NCI-H1092 treated with DMSO at 0.1 percent for 48 hours (cell line): ENCODE data around the gene COX7C.
"Not testable (repeated sequence)": the region's sequence is repeated elsewhere in the genome, so short reads cannot be mapped to it uniquely, and the experiment has no call there.

ENCODE experiments used
- DNase-seq: peaks from one replicate; lab custom pipeline; 2025; lab: John Stamatoyannopoulos, UW

COX7C gene, protein sequence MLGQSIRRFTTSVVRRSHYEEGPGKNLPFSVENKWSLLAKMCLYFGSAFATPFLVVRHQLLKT

DNA sequence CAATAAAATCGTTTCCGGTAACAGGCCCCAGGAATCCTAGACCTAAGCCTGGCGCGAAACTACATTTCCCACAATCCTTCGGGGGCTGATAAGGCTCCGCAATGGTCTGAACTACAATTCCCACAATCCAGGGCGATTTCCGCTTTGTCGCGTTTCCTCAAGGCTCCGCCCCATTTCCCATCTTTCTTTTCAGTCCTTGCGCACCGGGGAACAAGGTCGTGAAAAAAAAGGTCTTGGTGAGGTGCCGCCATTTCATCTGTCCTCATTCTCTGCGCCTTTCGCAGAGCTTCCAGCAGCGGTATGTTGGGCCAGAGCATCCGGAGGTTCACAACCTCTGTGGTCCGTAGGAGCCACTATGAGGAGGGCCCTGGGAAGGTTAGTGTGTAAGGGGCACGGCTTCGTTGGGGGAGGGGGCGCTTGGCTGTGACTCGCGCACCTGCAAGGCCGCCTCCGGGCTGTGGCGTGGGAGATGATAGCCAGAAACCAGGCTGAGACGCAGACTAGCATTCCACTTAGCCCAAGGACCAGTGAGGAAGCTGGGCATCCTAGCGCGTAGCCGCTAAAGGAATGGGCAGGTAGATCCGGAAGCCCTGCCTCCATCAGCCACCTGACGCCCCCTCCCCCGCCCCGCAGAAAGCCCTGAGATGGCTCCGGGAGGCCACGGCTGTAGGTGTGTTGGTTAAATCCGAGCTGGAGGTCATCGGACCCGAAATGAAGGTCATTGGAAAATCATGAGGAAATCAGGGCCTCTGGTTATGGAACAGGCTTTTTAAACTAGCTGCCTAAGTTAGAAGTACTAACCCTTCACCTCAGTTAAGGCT is at the start of gene COX7C:
TSS of gene COX7C (plus strand) at position 186 of the 821 bp plus-strand sequence. CDS start at position 301, 115 bp downstream.
- peak; percentile 92 for DNase-seq

DNA sequence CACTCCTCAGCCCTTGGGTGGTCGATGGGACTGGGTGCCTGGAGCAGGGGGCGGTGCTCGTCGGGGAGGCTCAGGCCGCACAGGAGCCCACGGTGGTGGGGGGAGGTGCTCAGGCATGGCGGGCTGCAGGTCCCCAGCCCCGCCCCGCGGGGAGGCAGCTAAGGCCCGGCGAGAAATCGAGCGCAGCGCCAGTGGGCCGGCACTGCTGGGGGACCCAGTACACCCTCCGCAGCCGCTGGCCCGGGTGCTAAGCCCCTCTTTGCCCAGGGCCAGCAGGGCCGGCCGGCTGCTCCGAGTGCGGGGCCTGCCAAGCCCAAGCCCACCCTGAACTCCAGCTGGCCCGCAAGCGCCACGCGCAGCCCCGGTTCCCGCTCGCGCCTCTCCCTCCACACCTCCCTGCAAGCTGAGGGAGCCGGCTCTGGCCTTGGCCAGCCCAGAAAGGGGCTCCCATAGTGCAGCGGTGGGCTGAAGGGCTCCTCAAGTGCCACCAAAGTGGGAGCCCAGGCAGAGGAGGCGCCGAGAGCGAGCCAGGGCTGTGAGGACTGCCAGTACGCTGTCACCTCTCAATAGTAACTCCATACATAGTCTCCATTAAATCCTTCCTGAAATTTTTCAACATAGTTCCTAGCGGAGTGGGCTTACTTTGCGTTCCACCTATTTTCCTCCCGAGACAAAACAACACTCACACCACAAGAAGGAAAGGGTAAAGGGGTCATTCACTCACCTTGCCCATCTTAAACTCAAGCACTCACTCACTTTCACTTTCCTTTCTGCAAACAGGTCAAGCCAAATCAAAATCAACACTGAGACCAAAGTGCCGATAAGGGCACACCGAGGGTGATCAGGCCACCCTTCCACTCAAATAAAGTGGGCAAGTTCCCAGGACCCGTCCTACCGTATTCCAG is 48.0 kb upstream of the COX7C start:
- DNase-seq, result not testable (repeated sequence)

DNA sequence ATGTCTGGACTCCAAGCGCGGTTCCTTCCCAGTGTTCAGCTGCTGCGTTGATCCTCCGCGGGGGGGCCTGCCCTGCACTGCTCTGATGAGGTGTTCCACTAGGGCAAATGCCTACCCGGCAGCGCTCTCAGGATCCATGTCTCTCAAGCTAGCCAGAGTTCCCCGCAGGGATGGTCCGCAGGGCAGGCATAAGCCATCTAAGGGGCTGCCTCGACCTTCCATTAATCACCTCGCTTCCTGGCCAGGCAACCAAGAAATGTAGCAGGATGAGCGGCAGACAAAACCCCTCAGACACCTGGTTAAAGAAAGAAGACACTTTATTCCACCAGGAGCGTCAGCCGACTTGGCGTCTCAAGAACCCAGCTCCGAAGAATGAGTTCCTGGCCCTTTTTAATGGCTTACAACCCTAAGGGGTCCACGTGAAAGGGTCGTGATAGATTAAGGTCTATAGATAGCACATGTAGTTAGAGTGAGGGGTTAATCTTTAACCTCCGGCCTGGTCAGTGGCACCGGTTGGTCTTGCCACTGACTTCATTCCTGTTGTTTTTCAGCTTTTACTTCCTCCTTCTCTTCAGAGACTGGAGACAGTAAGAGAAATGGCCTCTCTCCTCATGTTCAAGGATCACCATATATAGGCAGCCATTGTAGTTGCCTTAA is 47.2 kb upstream of the COX7C start:
- no peak for DNase-seq

DNA sequence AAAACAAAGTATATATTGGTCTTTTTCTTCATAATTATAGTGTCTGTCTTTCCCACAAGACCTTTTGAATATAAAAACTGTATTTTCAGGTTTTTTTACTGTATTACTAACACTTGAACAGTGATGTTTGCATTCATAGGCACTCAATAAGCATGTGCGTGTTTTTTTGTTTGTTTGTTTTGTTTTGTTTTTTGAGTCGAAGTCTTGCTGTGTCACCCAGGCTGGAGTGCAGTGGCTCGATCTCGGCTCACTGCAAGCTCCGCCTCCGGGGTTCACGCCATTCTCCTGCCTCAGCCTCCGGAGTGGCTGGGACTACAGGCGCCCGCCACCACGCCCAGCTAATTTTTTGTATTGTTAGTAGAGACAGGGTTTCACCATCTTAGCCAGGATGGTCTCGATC is 46.6 kb upstream of the COX7C start:
- DNase-seq, result not testable (repeated sequence)

DNA sequence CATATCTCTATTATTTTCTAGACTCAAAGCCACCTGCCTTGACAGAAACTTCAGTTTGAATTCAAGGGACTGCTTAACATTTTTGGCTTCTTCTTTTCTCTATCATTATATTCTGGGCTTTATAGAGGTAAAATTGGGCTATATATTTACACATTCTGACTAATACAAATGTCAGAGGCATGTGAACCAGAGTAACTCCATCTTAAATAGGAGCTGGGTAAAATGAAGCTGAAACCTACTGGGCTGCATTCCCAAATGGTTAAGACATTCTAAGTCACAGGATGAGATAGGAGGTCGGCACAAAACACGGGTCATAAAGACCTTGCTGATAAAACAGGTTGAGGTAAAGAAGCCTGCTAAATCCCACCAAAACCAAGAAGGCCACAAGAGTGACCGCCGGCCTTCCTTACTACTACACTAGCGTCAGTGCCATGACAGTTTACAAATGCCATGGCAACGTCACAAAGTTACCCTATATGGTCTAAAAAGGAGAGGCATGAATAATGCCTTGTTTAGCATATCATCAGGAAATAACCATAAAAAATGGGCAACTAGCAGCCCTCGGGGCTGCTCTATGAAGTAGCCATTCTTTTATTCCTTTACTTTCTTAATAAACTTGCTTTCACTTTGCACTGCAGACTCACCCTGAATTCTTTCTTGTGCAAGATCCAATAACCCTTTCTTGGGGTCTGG is 44.8 kb upstream of the COX7C start:
- DNase-seq, result no peak

DNA sequence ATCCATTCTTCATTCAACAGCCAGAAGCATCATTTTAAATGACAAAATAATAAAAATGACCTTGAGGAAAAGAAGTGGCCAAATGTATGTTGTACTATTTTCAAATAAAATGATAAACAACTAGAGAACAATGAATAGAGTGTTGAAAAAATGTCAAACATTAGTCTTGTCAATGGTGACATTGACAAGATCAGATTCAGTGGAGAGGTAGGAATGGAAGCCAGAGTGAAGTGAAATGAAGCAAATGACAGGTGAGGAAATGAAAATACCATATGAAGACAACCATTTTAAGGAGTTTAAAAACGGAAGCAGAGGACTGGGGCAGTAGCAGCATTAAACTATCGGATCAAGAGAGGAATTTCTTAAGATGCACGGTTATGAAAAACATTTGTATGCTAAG is 38.2 kb upstream of the COX7C start:
- no peak for DNase-seq

DNA sequence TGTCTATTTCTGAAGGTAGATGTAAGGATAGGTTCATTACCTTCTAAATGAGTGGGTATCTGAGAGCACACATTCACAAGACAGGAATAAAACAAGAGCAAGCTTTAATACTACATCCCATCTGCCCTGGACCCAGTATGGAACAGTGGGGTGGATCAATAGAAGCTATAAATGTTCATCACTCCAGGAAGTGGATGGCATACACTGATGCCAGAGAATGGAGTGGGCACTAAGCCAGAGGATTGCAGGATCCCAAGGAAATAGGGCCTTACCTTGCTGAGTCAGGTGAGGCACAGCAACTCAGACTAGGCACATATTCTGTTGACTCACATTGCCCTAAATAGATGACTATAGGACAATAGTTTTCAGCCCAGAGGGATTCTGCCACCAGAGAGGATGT is 21.3 kb upstream of the COX7C start:
- DNase-seq, result no peak

DNA sequence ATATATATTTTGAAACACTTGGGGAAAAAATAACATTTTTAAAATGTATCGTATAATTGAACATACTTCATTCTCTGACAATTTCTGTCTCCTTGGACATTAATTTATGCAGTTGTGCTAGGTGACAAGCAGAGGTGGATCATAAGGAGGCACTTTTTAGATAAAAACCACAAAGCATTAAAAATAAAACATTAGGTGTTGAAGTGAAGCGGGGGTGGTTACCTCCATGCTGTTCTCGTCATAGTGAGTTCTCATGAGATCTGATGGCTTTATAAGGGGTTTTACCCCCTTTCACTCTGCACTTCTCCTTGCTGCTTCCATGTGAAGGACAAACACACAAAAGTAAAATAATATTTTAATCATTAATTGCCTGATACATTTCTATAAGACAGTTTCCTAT is 11.9 kb upstream of the COX7C start:
- DNase-seq, result no peak

DNA sequence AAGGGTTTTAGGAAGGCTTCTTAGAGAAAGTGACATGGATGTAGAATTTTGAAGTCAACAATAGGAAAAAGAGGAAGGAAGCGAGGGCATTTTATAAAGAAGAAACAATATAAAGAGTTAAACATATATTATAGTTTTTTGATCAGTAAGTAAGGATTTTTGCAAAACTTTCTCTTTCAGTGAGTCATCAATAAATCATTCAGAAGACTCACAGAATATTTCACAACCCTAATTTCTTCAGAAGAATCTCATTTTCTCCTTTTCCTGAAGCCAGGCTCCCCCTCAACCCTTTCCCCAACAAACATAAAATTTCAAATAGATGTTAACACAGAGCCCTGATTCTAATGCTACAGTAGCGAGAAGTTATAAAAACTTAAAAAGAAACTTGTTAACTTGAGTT is 4.3 kb upstream of the COX7C start:
- no peak for DNase-seq

DNA sequence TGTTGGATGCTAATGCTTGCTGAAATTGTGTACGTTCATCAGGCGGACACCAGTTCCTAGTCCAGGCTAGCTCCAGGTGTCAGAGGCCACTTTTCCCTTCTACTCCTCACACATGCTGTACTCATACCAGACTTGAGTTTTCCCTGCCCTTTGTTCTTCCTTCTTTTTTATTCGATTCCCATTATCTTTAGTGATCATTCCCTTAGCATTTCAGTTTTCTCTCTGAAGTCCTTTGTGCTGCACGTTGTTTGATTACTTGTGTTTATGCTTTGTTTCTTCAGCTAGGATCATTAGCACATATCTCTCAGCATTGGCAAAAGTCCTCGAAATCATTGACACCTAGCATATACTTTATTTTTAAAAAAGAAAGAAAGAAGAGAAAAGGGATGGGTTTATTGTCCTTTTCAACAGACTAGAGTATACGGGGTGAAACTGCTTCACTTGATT is 409 bp upstream of the COX7C start:
- DNase-seq, result no peak

DNA sequence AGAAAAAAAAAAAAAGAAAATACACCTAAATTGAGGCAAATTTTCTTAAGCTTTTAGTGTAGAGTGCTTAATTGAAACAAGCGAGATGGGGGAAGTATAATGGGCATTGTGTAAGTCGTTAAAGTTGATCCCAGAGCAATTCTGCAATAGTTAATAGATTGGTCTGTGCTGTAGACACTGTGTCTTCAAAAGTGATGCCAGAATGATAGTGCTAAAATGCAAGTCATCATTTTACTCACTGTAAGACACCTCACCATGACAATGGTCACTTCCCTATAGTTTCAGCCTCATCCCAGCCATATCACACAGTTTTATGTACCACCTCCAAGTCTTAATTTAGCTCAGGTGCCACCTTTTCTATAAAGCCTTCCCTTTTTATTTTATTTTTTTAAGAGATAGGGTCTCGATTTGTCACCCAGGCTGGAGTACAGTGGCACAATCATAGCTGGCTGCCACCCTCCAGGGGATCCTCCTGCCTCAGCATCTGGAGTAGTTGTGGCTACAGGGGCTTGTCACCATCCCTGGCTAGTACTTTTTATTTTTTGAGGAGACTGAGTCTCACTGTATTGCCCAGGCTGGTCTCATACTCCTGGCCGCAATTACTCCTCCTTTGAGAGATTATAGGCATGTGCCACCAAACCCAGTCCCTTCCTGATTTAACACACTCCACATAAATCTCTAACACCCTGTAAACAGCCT is 6.2 kb downstream of the COX7C start:
- no peak for DNase-seq

DNA sequence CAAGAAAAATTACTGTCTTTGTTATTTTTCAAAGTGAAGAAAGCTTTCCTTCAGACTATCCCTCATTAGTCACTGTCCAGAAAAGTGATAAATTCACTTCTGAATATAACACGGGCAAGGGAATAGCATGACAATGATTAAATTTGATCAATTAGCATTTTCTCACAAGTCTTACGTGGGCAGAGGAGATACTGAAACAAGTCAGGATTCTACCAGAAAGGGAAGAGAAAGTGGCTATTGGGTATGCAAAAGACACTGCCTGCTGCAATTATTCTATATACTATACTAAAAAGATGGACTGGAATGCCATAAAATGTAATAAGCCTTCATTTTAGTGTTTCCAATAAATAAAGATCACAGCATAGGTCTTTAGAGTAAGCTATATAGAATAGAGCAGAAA is 7.4 kb downstream of the COX7C start:
- DNase-seq, result no peak

DNA sequence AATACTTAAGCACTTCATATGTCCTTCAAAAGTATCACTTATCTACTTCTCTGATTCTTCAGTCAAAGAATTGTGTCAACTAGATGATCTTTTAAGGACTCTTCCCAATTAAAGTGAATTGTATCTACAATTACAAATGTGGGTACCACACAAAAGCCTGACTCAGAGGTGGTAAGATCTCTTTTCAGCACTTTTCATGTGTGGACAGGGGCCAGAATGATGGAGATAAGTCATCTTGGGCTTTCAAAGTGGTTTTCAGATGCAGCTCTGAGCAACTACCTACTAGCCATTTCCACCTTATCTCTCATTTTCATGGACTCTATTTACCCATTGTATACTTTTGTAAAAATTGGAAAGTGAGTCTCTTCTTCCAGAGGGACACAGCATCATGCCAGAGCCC is 8.4 kb downstream of the COX7C start:
- DNase-seq, result no peak

DNA sequence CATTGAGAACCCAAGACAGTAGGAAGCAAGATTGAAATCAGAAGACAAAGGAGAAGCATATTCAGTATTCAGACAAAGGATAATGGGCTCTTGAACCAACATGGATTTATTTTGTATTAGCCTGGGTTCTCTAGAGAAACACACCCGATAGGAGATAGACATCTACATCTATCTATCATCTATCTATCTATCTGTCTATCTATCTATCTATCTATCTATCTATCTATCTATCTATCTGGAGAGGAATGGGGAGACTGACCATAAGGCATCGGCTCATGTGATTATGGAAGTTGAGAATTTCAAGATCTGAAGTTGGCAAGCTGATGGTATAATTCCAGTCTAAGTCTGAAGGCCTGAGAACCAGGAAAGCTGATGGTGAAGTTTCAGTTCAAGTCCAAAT is 13.4 kb downstream of the COX7C start:
- DNase-seq, result no peak

DNA sequence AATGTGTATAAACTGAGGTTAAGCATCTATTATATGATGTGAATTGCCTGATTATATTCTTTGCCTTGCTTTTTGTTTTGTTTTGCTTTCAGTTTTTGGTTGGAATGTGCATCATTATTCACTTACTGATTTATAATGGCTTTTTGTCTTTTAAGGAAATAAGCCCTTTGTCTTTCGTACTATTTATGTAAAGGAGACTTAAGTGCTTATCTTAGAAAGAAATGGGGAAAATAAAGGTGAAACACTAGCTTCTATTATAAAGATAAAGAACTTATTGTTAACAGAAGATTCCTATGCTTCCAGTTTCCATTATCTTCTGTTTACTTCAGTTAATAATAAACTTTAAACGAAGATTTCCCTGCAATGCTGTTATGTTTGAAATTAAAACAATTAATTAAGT is 23.3 kb downstream of the COX7C start:
- DNase-seq, result no peak

DNA sequence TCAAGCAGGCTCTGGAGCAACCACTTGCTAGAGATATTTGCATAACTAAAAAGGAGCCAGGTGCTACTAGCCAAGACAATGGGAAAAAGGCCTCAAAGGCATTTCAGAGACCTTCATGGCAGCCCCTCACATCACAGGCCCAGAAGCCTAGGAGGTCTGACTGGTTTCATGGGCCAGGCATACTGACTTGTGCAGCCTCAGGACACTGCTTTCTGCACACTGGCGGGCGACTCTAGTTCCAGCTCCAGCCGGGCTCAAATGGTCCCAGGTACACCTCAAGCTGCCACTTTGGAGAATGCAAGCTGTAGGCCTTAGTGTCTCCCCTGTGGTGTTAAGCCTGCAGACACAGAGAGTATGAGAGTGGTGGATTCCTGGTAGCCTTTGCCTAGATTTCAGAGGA is 27.1 kb downstream of the COX7C start:
- no peak for DNase-seq

DNA sequence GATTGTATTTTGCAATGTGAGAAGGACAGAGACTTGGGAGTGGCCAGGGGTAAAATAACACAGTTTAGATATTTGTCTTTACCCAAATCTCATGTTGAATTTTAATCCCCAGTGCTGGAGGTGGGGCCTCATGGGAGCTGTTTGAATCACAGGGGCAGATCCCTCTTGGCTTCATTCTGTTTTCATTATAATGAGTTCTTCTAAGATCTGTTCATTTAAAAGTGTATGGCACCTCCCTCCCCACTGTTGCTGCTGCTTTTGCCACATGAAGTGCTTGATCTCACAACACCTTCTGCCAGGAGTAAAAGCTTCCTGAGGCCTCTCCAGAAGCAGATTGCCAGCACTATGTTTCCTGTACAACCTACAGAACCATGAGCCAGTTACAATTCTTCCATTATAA is 28.1 kb downstream of the COX7C start:
- no peak for DNase-seq

DNA sequence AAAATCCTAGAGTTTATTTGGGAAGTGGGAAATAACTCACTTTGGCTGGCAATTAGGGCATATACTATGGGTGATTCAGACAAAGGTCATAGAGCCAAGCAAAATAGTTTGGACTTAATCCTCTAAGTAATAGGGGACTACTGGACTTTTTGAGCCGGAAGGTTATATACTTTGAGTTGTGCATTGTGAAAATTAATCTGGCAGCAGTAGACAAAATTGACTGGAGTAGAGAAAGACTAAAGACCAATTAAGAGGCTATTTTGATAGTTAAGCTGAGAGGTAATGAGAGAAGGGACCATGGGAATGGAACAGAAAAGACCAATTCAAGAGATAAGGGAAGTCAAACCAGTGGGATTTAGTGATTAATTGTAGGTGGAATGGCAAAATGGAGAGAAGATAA is 28.9 kb downstream of the COX7C start:
- no peak for DNase-seq

DNA sequence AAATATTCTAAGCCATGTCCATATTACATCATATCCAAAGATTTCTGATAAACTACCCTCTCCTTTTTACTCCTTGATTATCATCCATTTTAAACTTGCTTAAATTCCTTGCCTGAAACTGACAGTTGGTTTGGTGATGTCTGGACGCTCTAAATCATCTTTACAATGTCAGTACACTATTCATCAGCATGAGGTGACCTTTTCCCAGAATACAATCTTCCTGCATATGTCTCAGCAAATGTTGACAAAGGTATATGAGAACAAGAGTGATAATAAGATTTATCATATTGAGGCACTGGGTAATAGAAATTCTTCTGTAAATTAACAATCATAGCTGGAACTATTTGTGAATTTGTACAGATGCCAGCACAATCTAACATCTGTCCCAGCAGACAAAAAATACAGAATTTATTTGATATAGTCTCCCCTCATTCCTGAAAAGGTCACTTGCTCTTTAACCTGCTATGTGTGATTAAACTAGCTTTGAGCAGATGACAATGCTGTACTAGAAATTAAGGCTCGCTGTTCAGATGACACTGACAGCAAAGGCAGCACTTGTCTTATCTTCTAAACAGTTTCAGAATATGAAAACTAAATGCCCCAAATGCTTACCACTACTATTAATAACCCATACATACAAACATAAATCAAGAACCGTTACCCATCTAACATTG is 32.2 kb downstream of the COX7C start:
- no peak for DNase-seq

DNA sequence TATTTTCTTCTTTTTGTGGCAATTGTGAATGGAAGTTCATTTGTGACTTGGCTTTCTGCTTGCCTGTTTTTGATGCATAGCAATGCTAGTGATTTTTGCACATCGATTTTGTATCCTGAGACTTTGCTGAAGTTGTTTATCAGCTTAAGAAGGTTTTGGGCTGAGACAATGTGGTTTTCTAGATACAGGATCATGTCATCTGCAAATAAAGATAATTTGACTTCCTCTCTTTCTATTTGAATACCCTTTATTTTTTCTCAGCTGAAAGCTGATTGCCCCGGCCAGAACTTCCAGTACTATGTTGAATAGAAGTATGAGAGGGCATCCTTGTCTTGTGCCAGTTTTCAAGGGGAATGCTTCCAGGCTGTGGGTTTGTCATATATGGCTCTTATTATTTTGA is 43.0 kb downstream of the COX7C start:
- DNase-seq, result not testable (repeated sequence)

DNA sequence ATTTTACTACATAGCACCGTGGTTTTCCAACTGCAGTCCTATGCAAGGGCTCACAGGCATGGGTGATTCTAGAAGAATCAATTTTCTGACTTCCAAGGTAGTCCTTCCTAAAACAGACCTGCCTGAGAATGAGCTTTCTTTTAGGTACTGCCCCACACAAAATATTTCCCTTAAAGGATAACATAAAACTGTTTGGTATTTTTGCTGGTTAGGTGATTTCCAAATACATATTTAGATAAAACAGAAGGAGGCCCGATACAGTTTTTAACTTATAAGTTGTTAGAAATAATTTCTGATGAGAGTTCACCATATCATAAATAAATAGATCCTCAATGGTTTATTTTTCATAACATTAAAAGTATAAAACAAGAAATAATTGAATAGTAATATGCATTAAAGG is 46.4 kb downstream of the COX7C start:
- no peak for DNase-seq
